NCI-H526 treated with DMSO at 0.1 percent for 48 hours (cell line): ENCODE results near the gene TARS2.

Source experiments
- DNase-seq: peaks from one replicate; lab custom pipeline; 2025; lab: John Stamatoyannopoulos, UW

Gene TARS2

GRCh38 chr1:150555971-150556865 is 69.0 kb downstream of the TARS2 start:
- DNase-seq, result no peak

DNA sequence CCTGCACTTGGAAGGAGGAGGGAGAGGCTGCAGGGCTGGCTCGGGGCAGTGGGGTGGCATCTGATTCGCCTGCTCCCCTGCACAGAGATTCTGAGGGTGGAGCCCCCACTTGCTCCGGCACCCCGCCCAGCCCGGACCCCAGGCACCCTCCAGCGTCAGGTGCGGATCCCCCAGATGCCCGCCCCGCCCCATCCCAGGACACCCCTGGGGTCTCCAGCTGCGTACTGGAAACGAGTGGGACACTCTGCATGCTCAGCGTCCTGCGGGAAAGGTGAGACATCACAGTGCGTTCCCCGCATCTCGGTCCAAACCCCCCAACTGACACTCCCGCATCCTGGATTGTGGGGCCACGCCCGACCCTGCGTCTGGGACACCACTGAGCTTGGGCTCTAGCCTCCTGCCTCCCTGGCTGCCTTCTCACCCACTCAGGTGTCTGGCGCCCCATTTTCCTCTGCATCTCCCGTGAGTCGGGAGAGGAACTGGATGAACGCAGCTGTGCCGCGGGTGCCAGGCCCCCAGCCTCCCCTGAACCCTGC is 69.9 kb downstream of the TARS2 start:
- DNase-seq, result no peak
